Progenitor cell of endocrine pancreas (in vitro differentiated cells): Measurements from ENCODE around the gene ITM2C. TPM values are rescaled to one million over a fixed set of nuclear protein-coding genes. Genes with fewer than 3 reads are reported as not detected.

Experiments used
- DNase-seq: peaks from one replicate; pipeline ENCODE4 v3.0.0; 2021; ENCODE audit warnings: low spot score; ENCODE audit not compliant: unreplicated experiment
- H3K27ac Mint-ChIP-seq: 2 replicates; pipeline ENCODE4 v1.8.0; 2021; ENCODE audit warnings: mild to moderate bottlenecking, moderate library complexity, mixed read lengths
- H3K27me3 Mint-ChIP-seq: 2 replicates; pipeline ENCODE4 v1.8.0; 2021; ENCODE audit warnings: mixed read lengths
- H3K36me3 Mint-ChIP-seq: 2 replicates; pipeline ENCODE4 v1.8.0; 2022; ENCODE audit warnings: mixed read lengths; ENCODE audit not compliant: insufficient read depth
- H3K4me1 Mint-ChIP-seq: 2 replicates; pipeline ENCODE4 v1.8.0; 2021; ENCODE audit warnings: low read depth, mixed read lengths
- H3K4me3 Mint-ChIP-seq: 2 replicates; pipeline ENCODE4 v1.8.0; 2021; ENCODE audit warnings: low read depth, mild to moderate bottlenecking, moderate library complexity, mixed read lengths
- H3K9me3 Mint-ChIP-seq: 2 replicates; pipeline ENCODE4 v1.8.0; 2021; ENCODE audit warnings: low read depth, mixed read lengths
- CTCF ChIP-seq: fragments of 200-600 bp; sonication (generic); IDR thresholded peaks from one replicate; pipeline ENCODE4 v1.5.0; 2021; ENCODE audit warnings: antibody characterized with exemption, mild to moderate bottlenecking; ENCODE audit not compliant: unreplicated experiment
- total RNA-seq: library from RNA; stranded (reverse); gene quantifications from 2 replicates; pipeline ENCODE4 v1.2.1, GENCODE V29; 2021

Gene ITM2C
- total RNA-seq, 1 donor from 2014 or later: 169 TPM

GRCh38 chr2:230919240-230919639, 54.5 kb downstream of the ITM2C start:
- DNase-seq: no peak
- Mint-ChIP-seq H3K27ac (no peak overlapping the region), H3K4me1 (peaks cover 4% of the 10 kb centered on the region), H3K27me3 (peaks cover 7% of the 10 kb centered on the region), H3K4me3 (no peak overlapping the region), H3K36me3 (no peaks in the 10 kb centered on the region), H3K9me3 (no peaks in the 10 kb centered on the region)
- no peak for TF ChIP-seq CTCF

- H3K4me3 Mint-ChIP-seq: no peak overlapping the region
- H3K27me3 Mint-ChIP-seq: peaks cover 7% of the 10 kb centered on the region
- no peaks in the 10 kb centered on the region for H3K9me3 Mint-ChIP-seq
- TF ChIP-seq CTCF: no peak
- no peak for DNase-seq
- H3K4me1 Mint-ChIP-seq: peaks cover 4% of the 10 kb centered on the region
- no peaks in the 10 kb centered on the region for H3K36me3 Mint-ChIP-seq
- no peak overlapping the region for H3K27ac Mint-ChIP-seq
Observed at GRCh38 chr2:230919681-230920080, 54.9 kb downstream of the ITM2C start.

GRCh38 chr2:230920167-230920566, 55.4 kb downstream of the ITM2C start:
- Mint-ChIP-seq H3K4me3 (no peak overlapping the region), H3K27me3 (peaks cover 7% of the 10 kb centered on the region), H3K27ac (no peak overlapping the region), H3K4me1 (peaks cover 4% of the 10 kb centered on the region), H3K36me3 (no peaks in the 10 kb centered on the region), H3K9me3 (no peaks in the 10 kb centered on the region)
- no peak for DNase-seq
- TF ChIP-seq CTCF: no peak

GRCh38 chr2:230921806-230922595, 57.3 kb downstream of the ITM2C start:
- Mint-ChIP-seq H3K9me3 (no peaks in the 10 kb centered on the region), H3K27me3 (peaks cover 7% of the 10 kb centered on the region), H3K27ac (no peak overlapping the region), H3K4me3 (no peak overlapping the region), H3K4me1 (peaks cover 3% of the 10 kb centered on the region), H3K36me3 (no peaks in the 10 kb centered on the region)
- DNase-seq: no peak
- TF ChIP-seq CTCF: no peak

GRCh38 chr2:230922951-230923717, 58.4 kb downstream of the ITM2C start:
- peaks cover 7% of the 10 kb centered on the region for H3K27me3 Mint-ChIP-seq
- H3K4me1 Mint-ChIP-seq: peaks cover 3% of the 10 kb centered on the region
- H3K9me3 Mint-ChIP-seq: no peaks in the 10 kb centered on the region
- H3K27ac Mint-ChIP-seq: no peak overlapping the region
- H3K4me3 Mint-ChIP-seq: no peak overlapping the region
- no peaks in the 10 kb centered on the region for H3K36me3 Mint-ChIP-seq
- TF ChIP-seq CTCF: no peak
- no peak for DNase-seq
